Measurements from ENCODE around the gene FRMD5. TPM values are rescaled to one million over a fixed set of nuclear protein-coding genes. Genes with fewer than 3 reads are reported as not detected.

FRMD5 gene
- total and polyA plus RNA-seq, 2 experiments from 2014 or later = 5.9 to 10.1 TPM

GRCh38 chr15:43957724-43958123 lies 237.3 kb downstream of the FRMD5 start (continued):
- TF ChIP-seq, protein P1, sequence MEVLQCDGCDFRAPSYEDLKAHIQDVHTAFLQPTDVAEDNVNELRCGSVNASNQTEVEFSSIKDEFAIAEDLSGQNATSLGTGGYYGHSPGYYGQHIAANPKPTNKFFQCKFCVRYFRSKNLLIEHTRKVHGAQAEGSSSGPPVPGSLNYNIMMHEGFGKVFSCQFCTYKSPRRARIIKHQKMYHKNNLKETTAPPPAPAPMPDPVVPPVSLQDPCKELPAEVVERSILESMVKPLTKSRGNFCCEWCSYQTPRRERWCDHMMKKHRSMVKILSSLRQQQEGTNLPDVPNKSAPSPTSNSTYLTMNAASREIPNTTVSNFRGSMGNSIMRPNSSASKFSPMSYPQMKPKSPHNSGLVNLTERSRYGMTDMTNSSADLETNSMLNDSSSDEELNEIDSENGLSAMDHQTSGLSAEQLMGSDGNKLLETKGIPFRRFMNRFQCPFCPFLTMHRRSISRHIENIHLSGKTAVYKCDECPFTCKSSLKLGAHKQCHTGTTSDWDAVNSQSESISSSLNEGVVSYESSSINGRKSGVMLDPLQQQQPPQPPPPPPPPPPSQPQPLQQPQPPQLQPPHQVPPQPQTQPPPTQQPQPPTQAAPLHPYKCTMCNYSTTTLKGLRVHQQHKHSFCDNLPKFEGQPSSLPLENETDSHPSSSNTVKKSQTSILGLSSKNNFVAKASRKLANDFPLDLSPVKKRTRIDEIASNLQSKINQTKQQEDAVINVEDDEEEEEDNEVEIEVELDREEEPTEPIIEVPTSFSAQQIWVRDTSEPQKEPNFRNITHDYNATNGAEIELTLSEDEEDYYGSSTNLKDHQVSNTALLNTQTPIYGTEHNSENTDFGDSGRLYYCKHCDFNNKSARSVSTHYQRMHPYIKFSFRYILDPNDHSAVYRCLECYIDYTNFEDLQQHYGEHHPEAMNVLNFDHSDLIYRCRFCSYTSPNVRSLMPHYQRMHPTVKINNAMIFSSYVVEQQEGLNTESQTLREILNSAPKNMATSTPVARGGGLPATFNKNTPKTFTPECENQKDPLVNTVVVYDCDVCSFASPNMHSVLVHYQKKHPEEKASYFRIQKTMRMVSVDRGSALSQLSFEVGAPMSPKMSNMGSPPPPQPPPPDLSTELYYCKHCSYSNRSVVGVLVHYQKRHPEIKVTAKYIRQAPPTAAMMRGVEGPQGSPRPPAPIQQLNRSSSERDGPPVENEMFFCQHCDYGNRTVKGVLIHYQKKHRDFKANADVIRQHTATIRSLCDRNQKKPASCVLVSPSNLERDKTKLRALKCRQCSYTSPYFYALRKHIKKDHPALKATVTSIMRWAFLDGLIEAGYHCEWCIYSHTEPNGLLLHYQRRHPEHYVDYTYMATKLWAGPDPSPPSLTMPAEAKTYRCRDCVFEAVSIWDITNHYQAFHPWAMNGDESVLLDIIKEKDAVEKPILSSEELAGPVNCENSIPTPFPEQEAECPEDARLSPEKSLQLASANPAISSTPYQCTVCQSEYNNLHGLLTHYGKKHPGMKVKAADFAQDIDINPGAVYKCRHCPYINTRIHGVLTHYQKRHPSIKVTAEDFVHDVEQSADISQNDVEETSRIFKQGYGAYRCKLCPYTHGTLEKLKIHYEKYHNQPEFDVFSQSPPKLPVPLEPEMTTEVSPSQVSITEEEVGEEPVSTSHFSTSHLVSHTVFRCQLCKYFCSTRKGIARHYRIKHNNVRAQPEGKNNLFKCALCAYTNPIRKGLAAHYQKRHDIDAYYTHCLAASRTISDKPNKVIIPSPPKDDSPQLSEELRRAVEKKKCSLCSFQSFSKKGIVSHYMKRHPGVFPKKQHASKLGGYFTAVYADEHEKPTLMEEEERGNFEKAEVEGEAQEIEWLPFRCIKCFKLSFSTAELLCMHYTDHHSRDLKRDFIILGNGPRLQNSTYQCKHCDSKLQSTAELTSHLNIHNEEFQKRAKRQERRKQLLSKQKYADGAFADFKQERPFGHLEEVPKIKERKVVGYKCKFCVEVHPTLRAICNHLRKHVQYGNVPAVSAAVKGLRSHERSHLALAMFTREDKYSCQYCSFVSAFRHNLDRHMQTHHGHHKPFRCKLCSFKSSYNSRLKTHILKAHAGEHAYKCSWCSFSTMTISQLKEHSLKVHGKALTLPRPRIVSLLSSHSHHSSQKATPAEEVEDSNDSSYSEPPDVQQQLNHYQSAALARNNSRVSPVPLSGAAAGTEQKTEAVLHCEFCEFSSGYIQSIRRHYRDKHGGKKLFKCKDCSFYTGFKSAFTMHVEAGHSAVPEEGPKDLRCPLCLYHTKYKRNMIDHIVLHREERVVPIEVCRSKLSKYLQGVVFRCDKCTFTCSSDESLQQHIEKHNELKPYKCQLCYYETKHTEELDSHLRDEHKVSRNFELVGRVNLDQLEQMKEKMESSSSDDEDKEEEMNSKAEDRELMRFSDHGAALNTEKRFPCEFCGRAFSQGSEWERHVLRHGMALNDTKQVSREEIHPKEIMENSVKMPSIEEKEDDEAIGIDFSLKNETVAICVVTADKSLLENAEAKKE (CRISPR knock-in tag; IDR thresholded peaks at IDR 0.05) = no peak
- TF ChIP-seq ZNF331 (CRISPR knock-in tag; IDR thresholded peaks at IDR 0.05; ENCODE audit: low read depth) (no peak), EZH2phosphoT487 (IDR thresholded peaks at IDR 0.05; ENCODE audit: unreplicated experiment) (no peak)

- peaks cover 13% of the 10 kb centered on the region for H3K4me1 ChIP-seq (ENCODE audit: insufficient read depth)
- Mint-ChIP-seq H3K36me3 (ENCODE audit: low read depth) (no peaks in the 10 kb centered on the region), H3K9me3 (no peaks in the 10 kb centered on the region), H3K27me3 (ENCODE audit: insufficient read depth, low read depth, poor library complexity) (no peaks in the 10 kb centered on the region), H3K4me1 (peaks cover 30% of the 10 kb centered on the region), H3K27ac (no peak overlapping the region), H3K4me3 (no peak overlapping the region)
- no peak overlapping the region for H3K4me2 ChIP-seq
- H3F3A ChIP-seq (replicated peaks; ENCODE audit: low read depth) = no peaks in the 10 kb centered on the region
- no peaks in the 10 kb centered on the region for H4K20me1 ChIP-seq (replicated peaks; ENCODE audit: insufficient read depth)
- H3K9me2 ChIP-seq (ENCODE audit: insufficient read depth) = no peaks in the 10 kb centered on the region
- no peak overlapping the region for H3K4me3 ChIP-seq
- no peak overlapping the region for H3K27ac ChIP-seq (ENCODE audit: low read depth)
- no peak overlapping the region for H2AFZ ChIP-seq
- DNase-seq (ENCODE audit: low spot score) (no peak), ATAC-seq (no peak)
- no peaks in the 10 kb centered on the region for H3K27me3 ChIP-seq (ENCODE audit: insufficient read depth)
- H3K36me3 ChIP-seq (ENCODE audit: insufficient read depth) = no peaks in the 10 kb centered on the region
- no peaks in the 10 kb centered on the region for H3K79me2 ChIP-seq (replicated peaks; ENCODE audit: insufficient read depth)
- no peak for TF ChIP-seq STAT1 (IDR thresholded peaks at IDR 0.05; ENCODE audit: unreplicated experiment)
- no peak for TF ChIP-seq CREB1 (CRISPR knock-in tag; IDR thresholded peaks at IDR 0.05; ENCODE audit: low read depth)
- TF ChIP-seq, protein P1 (CRISPR knock-in tag; IDR thresholded peaks at IDR 0.05) = no peak
- TF ChIP-seq, protein P2, sequence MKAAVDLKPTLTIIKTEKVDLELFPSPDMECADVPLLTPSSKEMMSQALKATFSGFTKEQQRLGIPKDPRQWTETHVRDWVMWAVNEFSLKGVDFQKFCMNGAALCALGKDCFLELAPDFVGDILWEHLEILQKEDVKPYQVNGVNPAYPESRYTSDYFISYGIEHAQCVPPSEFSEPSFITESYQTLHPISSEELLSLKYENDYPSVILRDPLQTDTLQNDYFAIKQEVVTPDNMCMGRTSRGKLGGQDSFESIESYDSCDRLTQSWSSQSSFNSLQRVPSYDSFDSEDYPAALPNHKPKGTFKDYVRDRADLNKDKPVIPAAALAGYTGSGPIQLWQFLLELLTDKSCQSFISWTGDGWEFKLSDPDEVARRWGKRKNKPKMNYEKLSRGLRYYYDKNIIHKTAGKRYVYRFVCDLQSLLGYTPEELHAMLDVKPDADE (IDR thresholded peaks at IDR 0.05) = no peak
- TF ChIP-seq EZH2phosphoT487 (IDR thresholded peaks at IDR 0.05; ENCODE audit: unreplicated experiment) = no peak
- no peak for TF ChIP-seq ZNF114 (CRISPR knock-in tag; IDR thresholded peaks at IDR 0.05)
Observed at GRCh38 chr15:43955140-43955539, 239.9 kb downstream of the FRMD5 start.

Measured in GM23338 (cell line).